H1 (cell line): ENCODE data around the gene TOM1L2. TPM values are rescaled to one million over a fixed set of nuclear protein-coding genes. Genes with fewer than 3 reads are reported as not detected.
"Not testable (repeated sequence)": the region's sequence is repeated elsewhere in the genome, so short reads cannot be mapped to it uniquely, and the experiment has no call there.

Experiments used
- CTCF ChIA-PET: fragments of 300-600 bp; sonication (Branson Sonifier 250); formaldehyde crosslinking; loops from one replicate; lab custom pipeline; 2021; ENCODE audit not compliant: partially characterized antibody; lab: Charles Lee
- POLR2A ChIA-PET: fragments of 300-600 bp; sonication (Branson Sonifier 250); formaldehyde crosslinking; loops from one replicate; lab custom pipeline; 2021; ENCODE audit warnings: inconsistent platforms; ENCODE audit not compliant: partially characterized antibody; lab: Charles Lee
- DNase-seq, 2 experiments: peaks; one replicate each; pipeline versions ENCODE4 v3.0.0 to v3.0.0-alpha.2; 2010 to 2022; ENCODE audit warnings: low spot score in 2 of 2, low read depth in 1 of 2, mixed read lengths in 1 of 2
- FAIRE-seq: peaks from 2 replicates; lab custom pipeline; 2011; peaks lifted over from hg19 to GRCh38; lab: Jason Lieb, UNC
- H2AFZ ChIP-seq: 2 replicates; pipeline ENCODE4 v1.8.1; 2012; ENCODE audit warnings: low read length, inconsistent platforms
- H2AK5ac ChIP-seq: 2 replicates; pipeline ENCODE4 v1.6.1; 2013; ENCODE audit warnings: low read depth, low read length
- H2BK120ac ChIP-seq: replicated peaks from 2 replicates; pipeline ENCODE3; 2013; ENCODE audit warnings: low read depth, low read length, inconsistent platforms
- H2BK12ac ChIP-seq: 2 replicates; pipeline ENCODE4 v1.6.1; 2013; ENCODE audit warnings: low read depth, low read length
- H2BK15ac ChIP-seq: 2 replicates; pipeline ENCODE4 v1.6.1; 2013; ENCODE audit warnings: low read length
- H2BK20ac ChIP-seq: 2 replicates; pipeline ENCODE4 v1.6.1; 2013; ENCODE audit warnings: low read length
- H2BK5ac ChIP-seq: 2 replicates; pipeline ENCODE4 v1.6.1; 2013; ENCODE audit warnings: low read depth, low read length
- H3K14ac ChIP-seq: 2 replicates; pipeline ENCODE4 v1.6.1; 2013; ENCODE audit warnings: inconsistent platforms; ENCODE audit not compliant: insufficient read length
- H3K18ac ChIP-seq: 2 replicates; pipeline ENCODE4 v1.6.1; 2013; ENCODE audit warnings: low read length; ENCODE audit errors: extremely low read depth
- H3K23ac ChIP-seq: 2 replicates; pipeline ENCODE4 v1.6.1; 2013; ENCODE audit warnings: inconsistent platforms; ENCODE audit not compliant: insufficient read length
- H3K23me2 ChIP-seq: 2 replicates; pipeline ENCODE4 v1.6.1; 2013; ENCODE audit warnings: low read depth, low read length
- H3K27ac ChIP-seq: 2 replicates; pipeline ENCODE4 v1.6.1; 2011; ENCODE audit warnings: low read depth, low read length, inconsistent platforms
- H3K27me3 ChIP-seq, 4 experiments: replicated peaks in 1 of 4; 1 replicate in 1 of 4; 2 replicates in 3 of 4; pipeline versions ENCODE4 v1.6.1 to v1.8.1; 2011 to 2013; ENCODE audit warnings: low read length in 3 of 4, mild to moderate bottlenecking in 3 of 4, inconsistent platforms in 2 of 4, mixed read lengths in 2 of 4, moderate library complexity in 1 of 4; ENCODE audit not compliant: control insufficient read depth in 3 of 4, insufficient read depth in 3 of 4; ENCODE audit errors: extremely low read depth in 1 of 4
- H3K36me3 ChIP-seq, 4 experiments: 2 replicates each; pipeline versions ENCODE4 v1.6.1 to v1.8.1; 2011 to 2013; ENCODE audit warnings: mild to moderate bottlenecking in 4 of 4, low read length in 3 of 4, moderate library complexity in 2 of 4, control low read depth in 1 of 4, inconsistent platforms in 1 of 4; ENCODE audit not compliant: insufficient read depth in 4 of 4, control insufficient read depth in 2 of 4
- H3K4ac ChIP-seq: replicated peaks from 2 replicates; pipeline ENCODE3; 2013; ENCODE audit warnings: low read length, low read depth, mixed read lengths, inconsistent platforms; ENCODE audit not compliant: insufficient read length
- H3K4me1 ChIP-seq, 4 experiments: replicated peaks in 1 of 4; 1 replicate in 1 of 4; 2 replicates in 3 of 4; pipeline versions ENCODE4 v1.6.1 to v1.8.1; 2011 to 2013; ENCODE audit warnings: low read length in 3 of 4, inconsistent platforms in 2 of 4, mixed read lengths in 1 of 4; ENCODE audit not compliant: insufficient read depth in 4 of 4, control insufficient read depth in 3 of 4
- H3K4me2 ChIP-seq, 2 experiments: 2 replicates each; pipeline versions ENCODE4 v1.6.1 to v1.8.1; 2011 to 2013; ENCODE audit warnings: low read depth in 2 of 2, low read length in 2 of 2, control low read depth in 1 of 2, inconsistent platforms in 1 of 2, mild to moderate bottlenecking in 1 of 2; ENCODE audit not compliant: insufficient read depth in 1 of 2
- H3K4me3 ChIP-seq, 4 experiments: fragments of 200-600, 300-600 bp in 1 of 4; sonication (generic), shearing (Covaris generic), sonication (Bioruptor Twin) in 1 of 4; 2 replicates each; pipeline versions ENCODE4 v1.5.1 to v1.8.1; 2011 to 2016; ENCODE audit warnings: low read length in 4 of 4, low read depth in 3 of 4, control low read depth in 2 of 4, inconsistent platforms in 2 of 4, mild to moderate bottlenecking in 2 of 4, mixed read lengths in 1 of 4, moderate library complexity in 1 of 4; ENCODE audit not compliant: insufficient read depth in 2 of 4; ENCODE audit errors: extremely low read depth in 1 of 4
- H3K56ac ChIP-seq: replicated peaks from 2 replicates; pipeline ENCODE3; 2013; ENCODE audit warnings: low read depth, mild to moderate bottlenecking, mixed read lengths, low read length, inconsistent platforms; ENCODE audit not compliant: insufficient read length
- H3K79me1 ChIP-seq: 2 replicates; pipeline ENCODE4 v1.6.1; 2013; ENCODE audit warnings: low read depth, low read length, control low read depth
- H3K79me2 ChIP-seq, 2 experiments: 2 replicates each; pipeline versions ENCODE4 v1.6.1 to v1.8.1; 2012 to 2013; ENCODE audit warnings: low read length in 2 of 2, mild to moderate bottlenecking in 2 of 2, inconsistent platforms in 1 of 2; ENCODE audit not compliant: insufficient read depth in 2 of 2, control insufficient read depth in 1 of 2
- H3K9ac ChIP-seq, 4 experiments: replicated peaks in 1 of 4; 1 replicate in 1 of 4; 2 replicates in 3 of 4; pipeline versions ENCODE4 v1.6.1 to v1.8.1; 2011 to 2013; ENCODE audit warnings: low read depth in 3 of 4, low read length in 3 of 4, control low read depth in 2 of 4, mild to moderate bottlenecking in 2 of 4, moderate library complexity in 2 of 4, inconsistent platforms in 1 of 4; ENCODE audit errors: extremely low read depth in 1 of 4
- H3K9me3 ChIP-seq, 2 experiments: 2 replicates each; pipeline versions ENCODE4 v1.6.1 to v1.8.1; 2012 to 2013; ENCODE audit warnings: mild to moderate bottlenecking in 2 of 2, moderate library complexity in 2 of 2, control low read depth in 1 of 2, inconsistent platforms in 1 of 2, low read depth in 1 of 2, low read length in 1 of 2, mixed read lengths in 1 of 2; ENCODE audit not compliant: insufficient read depth in 2 of 2
- H4K20me1 ChIP-seq, 2 experiments: replicated peaks in 1 of 2; 2 replicates each; pipeline versions ENCODE3 to v1.8.1; 2011 to 2013; ENCODE audit warnings: inconsistent platforms in 2 of 2, low read length in 2 of 2, mild to moderate bottlenecking in 1 of 2; ENCODE audit not compliant: insufficient read depth in 2 of 2, control insufficient read depth in 1 of 2
- H4K5ac ChIP-seq: 2 replicates; pipeline ENCODE4 v1.6.1; 2013; ENCODE audit warnings: low read length, low read depth, mixed read lengths, inconsistent platforms; ENCODE audit not compliant: insufficient read length
- H4K8ac ChIP-seq: 2 replicates; pipeline ENCODE4 v1.8.0; 2013; ENCODE audit warnings: mild to moderate bottlenecking, moderate library complexity, low read length, inconsistent platforms; ENCODE audit not compliant: insufficient read depth; ENCODE audit errors: extremely low read depth
- H4K91ac ChIP-seq: replicated peaks from 2 replicates; pipeline ENCODE3; 2013; ENCODE audit warnings: low read length, mixed read lengths, inconsistent platforms; ENCODE audit not compliant: insufficient read length
- E2F6 ChIP-seq: IDR thresholded peaks from 2 replicates; pipeline ENCODE4 v1.6.1; 2012; ENCODE audit warnings: inconsistent platforms
- HDAC2 ChIP-seq, 2 experiments: fragments of 300-600 bp in 1 of 2; sonication (generic) in 1 of 2; IDR thresholded peaks; 2 replicates each; pipeline ENCODE4 v1.6.1; 2011 to 2012; ENCODE audit warnings: low read depth in 2 of 2, low read length in 2 of 2, mild to moderate bottlenecking in 2 of 2, moderate library complexity in 2 of 2, borderline replicate concordance in 1 of 2, inconsistent platforms in 1 of 2
- JUND ChIP-seq: IDR thresholded peaks from 2 replicates; pipeline ENCODE4 v1.6.1; 2011; ENCODE audit warnings: mild to moderate bottlenecking, improper control_type of control experiment, low read length
- KDM1A ChIP-seq: fragments of 200-600, 300-600 bp; sonication (generic); IDR thresholded peaks from 2 replicates; pipeline ENCODE4 v1.7.1; 2016; ENCODE audit warnings: mild to moderate bottlenecking, low read length, borderline replicate concordance
- SIX5 ChIP-seq: IDR thresholded peaks from 2 replicates; pipeline ENCODE4 v1.6.1; 2011; ENCODE audit warnings: mild to moderate bottlenecking, low read depth, low read length
- WGBS, 2 experiments: shearing (Covaris generic) in 1 of 2; methylation state at CpG; one replicate each; pipeline versions ENCODE4 v1.1.6 to v1.1.7; 2013 to 2015; ENCODE audit warnings: low lambda C conversion rate in 2 of 2, mixed read lengths in 2 of 2, inconsistent platforms in 1 of 2, low coverage in 1 of 2, missing lambda C conversion rate in 1 of 2; ENCODE audit not compliant: insufficient replicate concordance in 2 of 2, insufficient coverage in 1 of 2, insufficient read length in 1 of 2; ENCODE audit errors: extremely low coverage in 1 of 2, missing lambda C conversion rate in 1 of 2; 5-methylcytosine and 5-hydroxymethylcytosine counted together
- polyA plus RNA-seq, 7 experiments: library from polyadenylated mRNA; depleted of rRNA in 3 of 7; stranded (reverse) in 5 of 7; unstranded in 2 of 7; fragments of >200 nt in 5 of 7; fragments of 200-250 nt in 2 of 7; gene quantifications; 1 replicate in 5 of 7; 2 replicates in 1 of 7; 4 replicates in 1 of 7; pipeline versions ENCODE4 v1.2.1 to v1.2.3, GENCODE V29; 2011 to 2013; ENCODE audit warnings: missing spikeins in 2 of 7, mixed read lengths in 2 of 7
- total RNA-seq: library from RNA; stranded (reverse); fragmentation: NEBNext Ultra II Directional; extraction: Animal tissue kit (Norgen Biotek cat#: 25700); gene quantifications from 2 replicates; pipeline ENCODE4 v1.2.1, GENCODE V29; 2021

TOM1L2 gene
- total and polyA plus RNA-seq, 2 of the 8 experiments (the other 6 are each of a cell fraction or from before 2014, with no cell fraction given), result 2.0 to 3.4 TPM

- TF ChIP-seq SIX5 (no peak), JUND (no peak), HDAC2 (IDR thresholded peaks at IDR 0.05; ENCODE audit: borderline replicate concordance in 1 of 2, low read depth in 2 of 2, low read length in 2 of 2) (peak in 1 of 2 experiments; percentile 36; a peak in 1 of 4 replicates), KDM1A (peak; percentile 90), E2F6 (peak; percentile 75)
Measured at GRCh38 chr17:17808706-17809432, 163.3 kb downstream of the TOM1L2 start (continued).

- not testable (repeated sequence) for H3K4ac ChIP-seq, H3K56ac ChIP-seq, H2BK12ac ChIP-seq, H3K9me3 ChIP-seq, H3K79me1 ChIP-seq, H4K91ac ChIP-seq, H3K4me2 ChIP-seq, H3K4me3 ChIP-seq, H3K23ac ChIP-seq, H2BK120ac ChIP-seq, H4K20me1 ChIP-seq, H4K8ac ChIP-seq, H3K23me2 ChIP-seq, H3K27ac ChIP-seq, H2BK20ac ChIP-seq, H2BK5ac ChIP-seq, DNase-seq, H3K18ac ChIP-seq, H3K79me2 ChIP-seq, H2BK15ac ChIP-seq, H2AK5ac ChIP-seq, H3K14ac ChIP-seq, H4K5ac ChIP-seq, H3K9ac ChIP-seq, FAIRE-seq, H3K36me3 ChIP-seq, H2AFZ ChIP-seq
- ChIA-PET CTCF (interaction anchor here (0.5 to 18.1 kb wide), 11 partner anchors 17 to 426 kb away, joined by 3 to 375 read pairs (median 4); no protein-coding TSS in a partner anchor), POLR2A (interaction anchor here (0.8 to 24.7 kb wide), 5 partner anchors 12 to 76 kb away, joined by 3 to 532 read pairs (median 13); partner anchors contain the start of gene SREBF1)
- 94% methylated on average over 5 of the region's 5 CpGs; no CpG with 5 or more reads in 1 of the 2 experiments for WGBS, 2 experiments
- H3K27me3 ChIP-seq, result peaks cover 6 to 23% (median 17%) of the 10 kb centered on the region in 4 experiments
- peaks cover 0 to 20% (median 12%) of the 10 kb centered on the region in 4 experiments; a peak in 6 of 7 replicates for H3K4me1 ChIP-seq
Measured at GRCh38 chr17:17808200-17808599, 164.0 kb downstream of the TOM1L2 start.
